Midbrain (tissue), 1 donor: ENCODE results near the gene SF3B6.
"Not testable (repeated sequence)": the region's sequence is repeated elsewhere in the genome, so short reads cannot be mapped to it uniquely, and the experiment has no call there.

Experiments
- DNase-seq: peaks from one replicate; lab custom pipeline; 2025; lab: John Stamatoyannopoulos, UW

SF3B6 gene

GRCh38 chr2:24093270-24093669 is 17.1 kb upstream of the SF3B6 start:
- DNase-seq: not testable (repeated sequence)

- no peak for DNase-seq
These were observed 12.8 kb upstream of the SF3B6 start for GRCh38 chr2:24088821-24089359.

GRCh38 chr2:24087032-24087431 is 10.9 kb upstream of the SF3B6 start:
- no peak for DNase-seq

- DNase-seq: no peak
These were observed 10.1 kb upstream of the SF3B6 start for GRCh38 chr2:24086241-24086640.

GRCh38 chr2:24085200-24085489 is 9.0 kb upstream of the SF3B6 start:
- DNase-seq: no peak

GRCh38 chr2:24084386-24085199 is 8.5 kb upstream of the SF3B6 start, which contains the start of gene TP53I3:
TSS of gene TP53I3 (minus strand) at chr2:24084834. CDS start at chr2:24084326, 508 bp downstream.
- peak; percentile 86 for DNase-seq

GRCh38 chr2:24083567-24084385 is 7.7 kb upstream of the SF3B6 start:
- no peak for DNase-seq

GRCh38 chr2:24082787-24083566 is 6.9 kb upstream of the SF3B6 start:
- DNase-seq: no peak

- DNase-seq: no peak
These were observed 4.6 kb upstream of the SF3B6 start for GRCh38 chr2:24080701-24081100.

- DNase-seq: no peak
These were observed 1.8 kb upstream of the SF3B6 start for GRCh38 chr2:24077879-24078278.

GRCh38 chr2:24077535-24077877 is 1.4 kb upstream of the SF3B6 start:
- DNase-seq: no peak

- peak; percentile 39 for DNase-seq
These were observed 866 bp upstream of the SF3B6 start for GRCh38 chr2:24076849-24077534.

GRCh38 chr2:24075259-24075658 is 867 bp downstream of the SF3B6 start:
- DNase-seq: no peak

GRCh38 chr2:24073816-24074215 is 2.3 kb downstream of the SF3B6 start:
- no peak for DNase-seq

- no peak for DNase-seq
These were observed 3.9 kb downstream of the SF3B6 start for GRCh38 chr2:24072259-24072658.

GRCh38 chr2:24065341-24065740 is 10.8 kb downstream of the SF3B6 start:
- DNase-seq: no peak

- DNase-seq: no peak
These were observed 17.4 kb downstream of the SF3B6 start for GRCh38 chr2:24058564-24059271.

- DNase-seq: no peak
These were observed 20.4 kb downstream of the SF3B6 start for GRCh38 chr2:24055750-24056149.

- no peak for DNase-seq
These were observed 21.6 kb downstream of the SF3B6 start for GRCh38 chr2:24054366-24055010.

- DNase-seq: no peak
These were observed 23.2 kb downstream of the SF3B6 start for GRCh38 chr2:24052951-24053350.

GRCh38 chr2:24051833-24052232 is 24.3 kb downstream of the SF3B6 start:
- no peak for DNase-seq
